IPS-NIHi11 (cell line): ENCODE data around the gene GSTM4.
"Not testable (repeated sequence)": the region's sequence is repeated elsewhere in the genome, so short reads cannot be mapped to it uniquely, and the experiment has no call there.

Source experiments
- DNase-seq: peaks from one replicate; pipeline ENCODE4 v3.0.0; 2012; ENCODE audit warnings: mixed read lengths, low spot score

GSTM4 gene

DNA sequence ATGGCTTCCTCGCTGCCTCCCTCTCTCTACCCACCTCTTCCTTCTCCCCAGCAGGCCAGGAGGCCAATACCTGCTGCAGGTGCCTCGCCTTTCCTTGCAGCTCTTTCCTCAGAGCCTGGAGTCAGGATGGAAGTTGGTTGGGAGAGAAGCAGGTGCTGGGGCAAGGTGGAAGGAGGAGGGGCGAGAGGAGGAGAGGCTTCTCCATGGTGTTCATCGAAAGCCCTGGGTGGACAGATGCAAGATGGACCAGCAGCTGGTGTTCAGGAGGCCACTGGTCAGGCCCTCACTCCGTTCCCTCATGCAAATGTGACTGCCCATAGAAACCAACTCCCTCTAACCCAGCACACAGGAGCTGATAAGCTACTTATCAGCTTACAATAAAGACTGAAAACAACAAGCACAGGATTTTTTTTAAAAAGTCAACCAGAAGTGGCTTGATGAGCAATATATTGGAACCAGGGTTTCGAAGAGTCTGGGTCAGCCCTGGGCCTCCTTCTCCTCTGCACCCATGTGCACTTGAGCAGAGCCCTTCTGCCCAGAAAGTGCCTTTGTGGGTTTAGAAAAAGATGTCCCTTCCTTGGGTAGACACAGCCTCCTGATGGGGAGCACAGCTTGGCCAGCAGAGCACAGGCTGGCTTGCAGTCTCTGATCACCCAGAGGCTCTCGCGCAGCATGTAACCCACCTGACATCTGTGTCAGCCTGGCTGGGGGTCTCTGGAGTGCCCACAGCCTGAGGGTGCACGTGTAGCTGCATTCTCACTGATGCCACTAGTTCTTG lies 16.6 kb upstream of the GSTM4 start:
- no peak for DNase-seq

- DNase-seq: no peak
These were observed 16.1 kb upstream of the GSTM4 start for GRCh38 chr1:109639841-109640184.

GRCh38 chr1:109640285-109640865 lies 15.5 kb upstream of the GSTM4 start:
- peak; percentile 77 for DNase-seq

GRCh38 chr1:109641078-109641740 lies 14.7 kb upstream of the GSTM4 start:
- DNase-seq: no peak

GRCh38 chr1:109641861-109642260 lies 14.0 kb upstream of the GSTM4 start:
- DNase-seq: no peak

- DNase-seq: no peak
These were observed 13.3 kb upstream of the GSTM4 start for GRCh38 chr1:109642626-109643025.

DNA sequence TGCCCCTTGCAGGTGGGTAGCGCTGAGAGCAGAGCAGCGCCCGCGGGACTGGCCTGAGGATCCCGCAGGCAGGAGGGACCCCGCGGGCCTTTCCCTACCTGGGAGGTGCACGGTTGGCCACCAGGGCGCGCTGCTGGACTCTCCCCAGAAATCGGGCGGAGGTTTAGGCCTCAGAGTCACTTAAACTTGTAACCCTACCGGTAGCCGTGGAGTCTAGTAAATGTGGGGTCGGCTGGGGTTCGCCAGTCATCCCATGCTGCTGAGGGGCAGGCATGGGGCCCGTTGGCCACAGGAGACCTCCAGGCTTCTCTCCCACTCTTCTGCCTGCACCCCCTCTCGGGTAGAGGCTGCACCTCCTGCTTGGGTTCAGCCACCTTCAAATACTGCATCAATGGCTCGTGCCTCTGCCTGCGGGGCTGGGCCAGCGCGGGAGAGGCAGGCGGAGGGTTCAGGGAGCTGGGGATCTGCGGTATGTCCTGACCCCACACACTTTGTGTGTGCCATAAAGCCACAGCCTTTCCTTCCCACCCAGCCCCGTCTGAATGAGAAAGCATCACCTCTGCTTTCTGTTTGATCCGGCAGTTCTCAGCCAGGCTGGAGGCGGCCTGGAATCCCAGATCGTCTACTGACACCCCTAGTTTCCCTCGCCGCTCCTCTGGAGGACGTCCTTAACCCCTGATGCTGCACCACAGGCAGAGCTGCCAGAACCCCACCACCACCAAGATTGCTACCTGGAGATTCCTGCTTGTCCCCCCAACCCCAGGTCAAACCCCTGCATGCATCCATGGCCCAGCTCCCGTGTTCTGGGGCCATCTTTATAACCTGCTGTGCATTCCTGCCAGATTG lies 12.3 kb upstream of the GSTM4 start:
- DNase-seq: peak; percentile 84

DNA sequence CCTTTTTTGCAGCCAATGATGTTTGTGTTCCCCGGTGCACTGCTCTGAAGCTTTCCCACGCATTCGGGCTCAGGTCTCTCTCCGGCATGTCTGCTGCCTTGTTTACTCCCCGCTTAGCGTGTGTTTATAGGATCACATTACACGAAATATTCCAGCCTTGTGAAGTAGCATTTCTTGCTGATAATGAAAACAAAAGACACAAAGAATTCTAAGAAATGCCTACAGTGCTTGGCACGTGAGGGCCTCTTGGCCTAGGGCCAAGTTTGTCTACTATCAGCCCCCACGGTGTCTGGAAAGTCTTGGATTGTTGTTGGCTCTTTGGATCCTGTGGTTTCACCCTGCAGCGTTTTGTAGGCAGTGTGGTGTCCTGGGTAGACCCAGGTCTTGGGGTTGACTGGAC lies 11.2 kb upstream of the GSTM4 start:
- DNase-seq: no peak

DNA sequence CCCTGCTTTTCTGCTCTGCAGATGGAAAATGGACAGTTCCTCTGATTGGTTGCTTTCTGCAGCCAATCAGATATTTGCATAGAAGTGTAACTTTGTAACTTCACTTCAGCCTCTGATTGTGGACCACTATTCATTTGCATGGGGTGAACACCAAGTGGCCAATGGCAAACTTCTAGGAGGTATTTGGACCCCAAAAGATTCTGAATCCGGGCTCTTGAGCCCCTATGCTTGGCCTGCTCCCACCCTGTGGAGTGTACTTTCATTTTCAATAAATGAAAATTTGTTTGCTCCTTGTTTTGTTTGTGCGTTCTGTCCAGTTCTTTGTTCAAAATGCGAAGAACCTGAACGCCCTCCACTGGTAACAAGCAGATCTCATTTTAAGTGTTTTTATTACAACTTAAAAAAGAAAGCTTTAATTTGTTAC lies 6.4 kb upstream of the GSTM4 start:
- DNase-seq: no peak

DNA sequence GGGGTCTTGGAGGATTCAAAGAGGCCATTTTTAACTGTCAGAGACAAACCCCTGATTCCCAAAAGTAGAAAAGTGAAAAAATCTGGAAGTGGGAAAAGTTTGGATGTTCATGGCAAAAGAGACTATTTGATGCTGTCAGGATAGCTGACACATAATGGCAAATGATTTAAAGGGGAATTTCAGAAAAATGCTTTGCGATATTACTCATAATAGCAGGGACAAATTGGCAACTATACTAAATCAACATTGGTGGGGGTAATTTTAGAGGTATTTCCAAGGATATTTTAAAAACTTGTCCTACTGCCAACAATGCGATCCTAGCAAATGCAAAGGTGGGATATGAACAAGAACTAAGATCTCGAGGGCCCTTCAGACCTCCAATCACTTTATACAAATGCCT lies 5.3 kb upstream of the GSTM4 start:
- DNase-seq: no peak

- DNase-seq: no peak
These were observed 3.5 kb upstream of the GSTM4 start for GRCh38 chr1:109652402-109652801.

GRCh38 chr1:109653306-109653705 lies 2.6 kb upstream of the GSTM4 start:
- no peak for DNase-seq

DNA sequence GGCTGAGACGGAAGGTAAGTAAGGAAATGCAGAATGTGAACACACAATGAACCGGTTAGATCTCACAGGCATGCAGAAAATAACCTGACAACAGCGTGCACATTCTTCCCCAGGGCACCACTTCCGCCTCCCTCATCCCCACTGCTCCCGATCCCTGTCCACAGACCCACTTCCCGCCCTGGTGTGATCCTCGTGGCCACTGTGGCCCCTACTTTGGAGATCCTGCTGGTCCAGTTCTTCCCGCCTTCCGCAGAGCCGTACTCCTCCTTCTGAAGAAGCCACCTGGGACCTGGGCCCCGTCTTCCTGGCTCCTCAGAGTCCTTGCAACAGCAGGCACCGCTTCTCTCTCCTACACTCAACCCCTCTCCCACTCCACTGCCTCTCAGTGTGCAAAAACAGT lies 1.4 kb upstream of the GSTM4 start:
- no peak for DNase-seq

DNA sequence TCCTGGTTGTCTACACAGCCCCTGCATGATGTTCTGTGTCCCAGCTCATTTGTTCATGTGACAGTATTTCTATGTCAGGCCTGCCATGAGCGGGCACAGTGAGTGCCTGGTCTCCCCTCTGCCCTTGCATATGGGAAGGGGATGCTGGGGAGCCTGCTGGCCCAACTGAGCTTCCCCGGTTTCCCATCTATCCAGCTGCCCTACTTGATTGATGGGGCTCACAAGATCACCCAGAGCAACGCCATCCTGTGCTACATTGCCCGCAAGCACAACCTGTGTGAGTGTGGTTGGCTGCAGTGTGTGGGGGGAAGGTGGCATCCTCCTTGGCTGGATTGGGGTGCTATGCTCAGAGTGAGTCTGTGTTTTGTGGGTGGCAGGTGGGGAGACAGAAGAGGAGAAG lies 1.5 kb downstream of the GSTM4 start:
- no peak for DNase-seq

GRCh38 chr1:109657970-109658369 lies 2.1 kb downstream of the GSTM4 start:
- no peak for DNase-seq

DNA sequence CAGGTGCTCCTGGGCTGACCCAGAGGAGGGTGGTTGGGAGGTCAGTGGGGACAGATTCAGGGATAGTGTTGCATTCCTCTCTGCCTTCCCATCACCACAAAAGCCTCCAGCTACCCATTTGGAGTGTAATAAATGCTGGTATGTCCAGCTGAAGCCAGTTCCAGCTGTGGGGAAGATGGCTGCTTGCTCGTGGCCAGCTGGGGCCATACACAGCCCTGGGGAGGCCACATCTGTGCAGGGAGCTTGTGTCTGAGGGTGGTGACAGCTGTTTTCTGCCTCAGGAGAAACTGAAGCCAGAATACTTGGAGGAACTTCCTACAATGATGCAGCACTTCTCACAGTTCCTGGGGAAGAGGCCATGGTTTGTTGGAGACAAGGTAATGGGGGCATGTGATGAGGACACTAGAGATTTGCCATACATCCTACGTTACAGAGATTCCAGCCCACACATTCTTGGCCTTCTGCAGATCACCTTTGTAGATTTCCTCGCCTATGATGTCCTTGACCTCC lies 2.7 kb downstream of the GSTM4 start:
- no peak for DNase-seq

- no peak for DNase-seq
These were observed 3.2 kb downstream of the GSTM4 start for GRCh38 chr1:109659145-109659544.

GRCh38 chr1:109659997-109660690 lies 4.2 kb downstream of the GSTM4 start:
- peak; percentile 40 for DNase-seq

- DNase-seq: not testable (repeated sequence)
These were observed 4.8 kb downstream of the GSTM4 start for GRCh38 chr1:109660691-109661026.

GRCh38 chr1:109661391-109661790 lies 5.5 kb downstream of the GSTM4 start:
- no peak for DNase-seq

GRCh38 chr1:109664671-109665070 lies 8.8 kb downstream of the GSTM4 start:
- DNase-seq: no peak
